ENCODE data around the gene NCAN. TPM values are rescaled to one million over a fixed set of nuclear protein-coding genes. Genes with fewer than 3 reads are reported as not detected.
"Not testable (repeated sequence)": the region's sequence is repeated elsewhere in the genome, so short reads cannot be mapped to it uniquely, and the experiment has no call there.

NCAN gene
- total and polyA plus RNA-seq, 8 donors, result 0.04 to 0.13 (median 0.06) TPM; not detected in 3

- H3K27ac ChIP-seq, result no peak overlapping the region
- no peaks in the 10 kb centered on the region for H3K27me3 ChIP-seq
- DNase-seq (no peak), FAIRE-seq (no peak), ATAC-seq (no peak)
- H3K9me3 ChIP-seq, result no peaks in the 10 kb centered on the region
- no peak overlapping the region for H3K4me3 ChIP-seq
- no peaks in the 10 kb centered on the region for H3K4me1 ChIP-seq
- H3K36me3 ChIP-seq, result no peaks in the 10 kb centered on the region
- intact Hi-C loops (cut with DNase I), result no loop called here
- no peak for TF ChIP-seq CTCF (IDR thresholded peaks at IDR 0.05)
Measured at GRCh38 chr19:19236173-19236572, 24.4 kb downstream of the NCAN start.

- Histone ChIP-seq H3K4me1 (no peaks in the 10 kb centered on the region), H3K27ac (no peak overlapping the region), H3K4me3 (no peak overlapping the region), H3K9me3 (no peaks in the 10 kb centered on the region), H3K36me3 (no peaks in the 10 kb centered on the region), H3K27me3 (no peaks in the 10 kb centered on the region)
- intact Hi-C loops (cut with DNase I), result no loop called here
- ATAC-seq, result no peak
- 66 to 74% methylated on average over 17 to 18 of the region's 18 CpGs for WGBS, 2 donors
- no peak for TF ChIP-seq CTCF (IDR thresholded peaks at IDR 0.05)
- DNase-seq, result no peak
- FAIRE-seq, result no peak
Measured at GRCh38 chr19:19238126-19238894, 26.6 kb downstream of the NCAN start.

GRCh38 chr19:19239675-19240074 lies 27.9 kb downstream of the NCAN start:
- intact Hi-C loops (cut with DNase I), result no loop called here

GRCh38 chr19:19240476-19240875 lies 28.7 kb downstream of the NCAN start:
- no peak for FAIRE-seq
- H3K27me3 ChIP-seq, result no peaks in the 10 kb centered on the region
- 56 to 76% methylated on average over 9 of the region's 9 CpGs for WGBS, 2 donors
- H3K4me3 ChIP-seq, result no peak overlapping the region
- H3K27ac ChIP-seq, result no peak overlapping the region
- H3K4me1 ChIP-seq, result no peaks in the 10 kb centered on the region
- ATAC-seq, result no peak
- no peaks in the 10 kb centered on the region for H3K9me3 ChIP-seq
- no peaks in the 10 kb centered on the region for H3K36me3 ChIP-seq
- intact Hi-C loops (cut with DNase I), result no loop called here
- TF ChIP-seq CTCF (IDR thresholded peaks at IDR 0.05), result no peak
- no peak for DNase-seq

More at GRCh38 chr19:19239675-19240074, 27.9 kb downstream of the NCAN start:
- Histone ChIP-seq H3K27ac (no peak overlapping the region), H3K27me3 (no peaks in the 10 kb centered on the region), H3K4me1 (no peaks in the 10 kb centered on the region), H3K4me3 (no peak overlapping the region), H3K9me3 (no peaks in the 10 kb centered on the region), H3K36me3 (no peaks in the 10 kb centered on the region)
- DNase-seq, result no peak
- ATAC-seq, result no peak
- TF ChIP-seq CTCF (IDR thresholded peaks at IDR 0.05), result no peak
- FAIRE-seq, result no peak

- no peaks in the 10 kb centered on the region for H3K36me3 ChIP-seq
- no peak for TF ChIP-seq CTCF (IDR thresholded peaks at IDR 0.05)
- FAIRE-seq, result no peak
Measured at GRCh38 chr19:19250196-19250801, 38.5 kb downstream of the NCAN start.

GRCh38 chr19:19253409-19253808 lies 41.7 kb downstream of the NCAN start:
- ATAC-seq; intact Hi-C loops (cut with DNase I); H3K36me3 ChIP-seq; H3K27me3 ChIP-seq; FAIRE-seq; DNase-seq; H3K9me3 ChIP-seq; H3K4me3 ChIP-seq; H3K4me1 ChIP-seq; H3K27ac ChIP-seq: not testable (repeated sequence)
- WGBS, 2 donors, result 75 to 89% methylated on average over 6 of the region's 6 CpGs

More at GRCh38 chr19:19250196-19250801, 38.5 kb downstream of the NCAN start:
- Histone ChIP-seq H3K4me3 (no peak overlapping the region), H3K27me3 (no peaks in the 10 kb centered on the region), H3K9me3 (no peaks in the 10 kb centered on the region), H3K27ac (no peak overlapping the region), H3K4me1 (no peaks in the 10 kb centered on the region)
- 32 to 47% methylated on average over 5 of the region's 5 CpGs for WGBS, 2 donors
- intact Hi-C loops (cut with DNase I), result no loop called here
- DNase-seq, result no peak
- no peak for ATAC-seq

All from pancreas (tissue), 10 donors.